Bronchus fibroblast of lung (primary cell): Measurements from ENCODE around the gene NKPD1. TPM values are rescaled to one million over a fixed set of nuclear protein-coding genes. Genes with fewer than 3 reads are reported as not detected.

Experiments
- total RNA-seq: library from RNA; depleted of rRNA; stranded (reverse); fragments of >200 nt; gene quantifications from 2 replicates; pipeline ENCODE4 v1.2.3, GENCODE V29; 2015

Gene NKPD1
- total RNA-seq = 0.15 and 0.34 TPM in 2 replicates

GRCh38 chr19:45160870-45161737 is at the start of gene NKPD1:
Gene NKPD1 (minus strand): TSS chr19:45160982. CDS start chr19:45160150, 832 bp downstream.

GRCh38 chr19:45178262-45179071 is 17.7 kb upstream of the NKPD1 start, which contains the start of gene BLOC1S3:
Gene BLOC1S3 (plus strand): TSS chr19:45178784. CDS start chr19:45179297, 513 bp downstream.

DNA sequence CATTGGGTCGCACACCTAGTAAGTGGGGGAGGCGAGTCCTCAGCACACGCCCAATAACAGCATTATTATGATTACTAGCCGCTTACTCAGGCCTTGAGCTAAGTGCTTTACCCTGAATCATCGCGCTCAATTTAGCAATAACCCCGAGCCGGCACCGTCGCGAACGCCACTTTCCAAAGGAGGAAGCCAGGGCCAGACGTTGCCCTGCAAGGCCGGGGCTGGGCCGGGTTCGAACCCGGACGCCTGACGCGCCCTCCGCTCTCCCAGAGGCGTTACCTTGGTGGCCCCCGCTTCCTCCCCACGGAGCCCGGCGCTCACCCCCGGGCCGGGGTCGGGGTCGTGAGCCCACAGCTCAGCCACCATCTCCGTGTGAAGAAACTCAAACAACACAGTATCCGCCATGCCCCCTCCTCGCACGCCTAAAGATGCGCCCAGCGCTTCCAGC is 17.1 kb upstream of the NKPD1 start, which contains the start of gene TRAPPC6A:
Gene TRAPPC6A, minus strand, starts transcription at position 421 of the 445 bp plus-strand sequence. Its CDS starts 19 bp downstream, at position 402.

Other genes starting within 250 kb of the NKPD1 start
- 15.8 and 15.9 TPM in 2 replicates for gene APOC1, start 246.4 kb downstream of the NKPD1 start, total RNA-seq
- gene APOC4, start 218.7 kb downstream of the NKPD1 start, total RNA-seq = not detected in 2 replicates
- not detected in 2 replicates for gene APOC2, start 214.9 kb downstream of the NKPD1 start, total RNA-seq
- 53.2 and 62.5 TPM in 2 replicates for gene CLPTM1, start 205.6 kb downstream of the NKPD1 start, total RNA-seq
- gene RELB, start 159.5 kb downstream of the NKPD1 start, total RNA-seq = 9.9 and 11.6 TPM in 2 replicates
- 34.9 and 46.4 TPM in 2 replicates for gene CLASRP, start 121.9 kb downstream of the NKPD1 start, total RNA-seq
- gene ZNF296, start 84.5 kb downstream of the NKPD1 start, total RNA-seq = 0.17 and 0.45 TPM in 2 replicates
- gene GEMIN7, start 81.7 kb downstream of the NKPD1 start, total RNA-seq = 34.6 and 45.5 TPM in 2 replicates
- gene PPP1R37, start 67.8 kb downstream of the NKPD1 start, total RNA-seq = 28.7 and 30.3 TPM in 2 replicates
- gene TRAPPC6A, start 17.3 kb upstream of the NKPD1 start, total RNA-seq = 10.1 and 13.2 TPM in 2 replicates
- gene BLOC1S3, start 17.8 kb upstream of the NKPD1 start, total RNA-seq = 3.2 and 6.4 TPM in 2 replicates
- not detected in 2 replicates for gene EXOC3L2, start 84.4 kb upstream of the NKPD1 start, total RNA-seq
- 12.8 and 14.0 TPM in 2 replicates for gene MARK4, start 90.3 kb upstream of the NKPD1 start, total RNA-seq
- gene CKM, start 161.9 kb upstream of the NKPD1 start, total RNA-seq = 0.15 and 0.17 TPM in 2 replicates
- gene KLC3, start 179.8 kb upstream of the NKPD1 start, total RNA-seq = 0.15 TPM in 1 of 2 replicates, not detected in the other
- 24.9 and 27.1 TPM in 2 replicates for gene ERCC2, start 209.6 kb upstream of the NKPD1 start, total RNA-seq
- gene PPP1R13L, start 244.1 kb upstream of the NKPD1 start, total RNA-seq = 2.7 and 3.3 TPM in 2 replicates
- 7.9 and 9.6 TPM in 2 replicates for gene POLR1G, start 245.7 kb upstream of the NKPD1 start, total RNA-seq